Measurements from ENCODE around the gene ZDHHC22.

- TF ChIP-seq CTCF (IDR thresholded peaks at IDR 0.05 in 8 of 11, conservative IDR thresholded peaks at IDR 0.05 in 3 of 11) = no peak
- peak in 1 of 3 donors; percentile 60 for TF ChIP-seq POLR2AphosphoS5 (IDR thresholded peaks at IDR 0.05)
- TF ChIP-seq POLR2A (IDR thresholded peaks at IDR 0.05) = no peak
Measured at GRCh38 chr14:77120771-77121743, 20.5 kb downstream of the ZDHHC22 start.
